NCI-H524 (cell line): ENCODE measurements around the gene PDPR.
"Not testable (repeated sequence)": the region's sequence is repeated elsewhere in the genome, so short reads cannot be mapped to it uniquely, and the experiment has no call there.

Experiments
- DNase-seq, 2 experiments: peaks; one replicate each; lab custom pipeline; 2025; lab: John Stamatoyannopoulos, UW

PDPR gene

GRCh38 chr16:70113982-70114826, at the start of gene PDPR:
Gene PDPR (plus strand): TSS chr16:70114332. CDS start chr16:70120493, 6,161 bp downstream.
- peak; percentile 65 to 91 for DNase-seq

- peak in 1 of 2 experiments; percentile 14 for DNase-seq
Observed at GRCh38 chr16:70064841-70065370, 49.2 kb upstream of the PDPR start.

DNA sequence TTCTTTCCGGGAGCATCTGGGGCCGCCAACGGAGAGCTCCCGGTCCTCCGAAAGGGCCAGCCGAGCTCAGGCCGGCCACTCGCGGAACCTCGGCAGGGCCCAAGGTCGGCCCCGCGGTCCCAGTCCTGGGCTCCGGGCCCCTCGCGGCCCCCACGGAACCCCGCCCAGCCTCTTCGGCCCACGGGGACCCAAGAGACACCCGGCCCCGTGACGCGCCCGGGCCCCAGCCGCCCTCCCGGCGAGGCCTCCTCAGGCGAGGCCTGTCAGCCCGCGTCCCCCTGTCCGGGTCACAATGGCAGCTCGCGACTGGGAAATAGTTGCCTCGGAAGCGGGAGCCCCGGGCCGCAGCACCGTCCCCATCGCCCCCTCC, 48.8 kb upstream of the PDPR start:
- DNase-seq = not testable (repeated sequence)

DNA sequence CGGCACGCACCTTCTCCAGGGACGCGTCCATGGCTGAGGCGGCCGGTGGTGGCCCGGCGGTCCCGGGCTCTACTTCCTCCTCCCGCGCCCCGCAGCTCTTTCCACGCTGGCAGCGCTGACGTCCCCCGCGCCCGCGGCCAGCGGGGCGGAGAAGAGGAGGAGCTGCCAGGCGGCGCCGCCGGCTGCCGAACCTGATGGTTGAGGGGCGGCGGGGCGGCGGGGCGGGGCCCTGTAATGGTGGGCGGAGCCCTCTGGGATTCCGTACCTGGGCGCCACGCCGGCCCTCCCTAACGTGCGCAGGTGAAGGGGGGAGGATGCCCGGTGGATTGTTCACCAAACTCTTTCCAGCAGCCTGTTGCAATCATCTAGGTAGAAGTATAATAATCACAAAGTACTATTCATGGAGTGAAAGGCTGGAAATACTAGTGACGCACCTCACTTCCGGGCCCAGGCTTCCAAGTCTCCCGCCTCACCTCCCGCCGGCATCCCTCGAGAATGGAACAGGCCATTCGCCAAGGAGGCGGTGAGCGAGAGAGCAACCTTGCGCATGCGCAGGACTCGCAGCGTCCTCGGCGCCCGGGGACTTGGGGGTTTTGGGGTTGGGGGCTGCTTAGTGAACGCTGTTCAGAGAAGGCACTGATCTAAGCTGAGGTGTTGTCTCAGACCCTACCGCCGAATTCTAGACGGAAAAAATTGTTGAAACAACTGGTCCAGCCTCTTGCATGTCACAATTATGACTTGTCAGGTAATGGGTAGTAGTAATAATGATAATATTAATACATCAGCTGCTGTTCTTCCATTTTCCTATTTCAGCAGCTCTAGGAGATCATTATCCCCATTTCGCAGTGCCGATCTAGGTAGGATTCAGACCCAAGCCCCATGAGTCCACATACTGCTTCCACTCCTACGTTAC, 48.1 kb upstream of the PDPR start:
- peak; percentile 79 to 89 for DNase-seq

DNA sequence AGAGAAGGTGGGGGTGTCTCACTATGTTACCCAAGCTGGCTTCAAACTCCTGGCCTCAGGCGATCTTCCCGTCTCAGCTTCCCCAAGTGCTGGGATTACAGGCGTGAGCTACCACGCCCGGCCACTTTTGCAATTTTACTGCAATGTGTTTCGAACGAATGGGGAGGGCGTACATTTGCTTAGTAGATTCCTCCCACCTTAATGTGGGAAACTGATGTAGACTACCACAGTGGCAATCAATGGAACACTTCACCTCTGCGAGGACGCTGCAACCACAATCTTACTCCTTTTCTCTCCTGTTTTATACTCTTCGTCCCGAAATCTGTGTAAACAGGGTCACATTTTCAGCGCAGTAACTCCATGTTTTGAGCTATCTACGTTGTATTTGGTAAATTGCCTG, 47.4 kb upstream of the PDPR start:
- DNase-seq = not testable (repeated sequence)

DNA sequence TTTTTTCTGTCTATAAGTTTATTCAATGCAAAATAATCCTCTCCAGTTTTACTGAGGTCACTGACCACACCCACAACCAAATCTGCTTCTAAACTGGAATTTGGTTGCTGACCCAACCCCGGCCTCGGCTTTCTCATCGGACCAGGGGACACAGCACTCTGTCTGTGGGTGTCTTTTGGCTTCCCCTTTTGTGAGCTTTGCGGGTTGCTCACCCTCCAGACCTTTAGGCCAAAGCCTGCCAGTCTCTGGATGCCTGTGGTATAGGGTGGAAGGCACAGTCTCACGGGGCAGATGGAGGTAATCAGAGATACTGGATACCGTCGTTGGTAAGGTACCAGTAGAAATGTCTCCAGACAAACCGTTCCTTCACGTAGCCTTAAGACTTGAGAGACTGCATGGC, 35.1 kb upstream of the PDPR start:
- DNase-seq = not testable (repeated sequence)

DNA sequence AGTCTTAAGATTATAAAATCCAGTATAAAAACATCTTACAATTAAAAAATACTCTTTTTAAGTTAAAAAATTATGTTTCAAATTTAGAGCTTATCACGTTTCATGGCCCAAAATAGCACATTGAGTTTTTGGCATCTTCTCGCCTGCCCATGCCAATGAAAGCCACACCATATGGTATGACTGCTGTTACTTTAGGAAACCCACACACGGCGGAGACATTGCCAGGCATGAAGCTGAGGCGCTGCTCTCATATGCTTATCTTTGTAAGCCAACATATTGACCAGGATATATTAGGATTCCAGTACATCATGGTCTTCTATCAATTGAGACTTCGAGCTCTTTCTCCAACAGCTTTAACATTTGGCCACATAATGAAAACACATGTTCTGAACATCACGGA, 32.9 kb upstream of the PDPR start:
- peak; percentile 21 to 34 for DNase-seq

DNA sequence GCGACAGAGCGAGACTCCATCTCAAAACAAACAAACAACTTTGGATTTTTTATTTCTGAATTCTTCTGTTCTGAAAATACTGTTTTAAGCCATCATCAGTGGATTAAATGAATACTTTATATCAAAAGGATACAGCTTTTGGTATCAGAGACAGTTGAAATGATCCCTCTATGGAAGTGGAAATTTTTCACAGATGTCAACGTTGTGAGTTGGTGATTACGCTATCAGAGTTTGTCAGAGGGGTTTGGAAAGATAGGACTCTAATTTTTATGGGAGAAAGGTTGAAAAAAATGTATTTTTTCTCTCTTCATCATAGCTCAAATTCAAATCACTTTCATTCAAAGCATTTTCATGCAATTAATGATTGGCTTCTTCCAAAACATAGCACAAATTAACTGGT, 30.2 kb upstream of the PDPR start:
- not testable (repeated sequence) for DNase-seq

- DNase-seq = not testable (repeated sequence)
Observed at GRCh38 chr16:70088160-70088559, 26.0 kb upstream of the PDPR start.

GRCh38 chr16:70088877-70089276, 25.3 kb upstream of the PDPR start:
- DNase-seq = not testable (repeated sequence)

- DNase-seq = not testable (repeated sequence)
Observed at GRCh38 chr16:70089289-70089688, 24.8 kb upstream of the PDPR start.

- DNase-seq = not testable (repeated sequence)
Observed at GRCh38 chr16:70091104-70091503, 23.0 kb upstream of the PDPR start.

GRCh38 chr16:70094096-70094495, 20.0 kb upstream of the PDPR start:
- not testable (repeated sequence) for DNase-seq

- DNase-seq = not testable (repeated sequence)
Observed at GRCh38 chr16:70109583-70110279, 4.4 kb upstream of the PDPR start.

DNA sequence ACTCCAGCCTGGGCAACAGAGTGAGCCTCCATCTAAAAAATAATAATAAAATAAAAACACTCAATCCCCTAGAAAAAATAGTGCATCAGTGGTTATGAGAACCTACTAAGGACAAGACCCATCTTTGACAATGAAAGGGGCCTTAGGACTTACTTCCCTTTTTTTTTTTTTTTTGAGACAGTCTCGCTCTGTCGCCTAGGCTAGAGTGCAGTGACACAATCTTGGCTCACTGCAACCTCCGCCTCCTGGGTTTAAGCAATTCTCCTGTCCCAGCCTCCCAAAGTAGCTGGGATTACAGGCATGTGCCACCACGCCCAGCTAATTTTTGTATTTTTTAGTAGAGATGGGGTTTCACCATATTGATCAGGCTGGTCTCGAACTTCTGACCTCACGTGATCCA, 2.0 kb upstream of the PDPR start:
- DNase-seq = not testable (repeated sequence)

DNA sequence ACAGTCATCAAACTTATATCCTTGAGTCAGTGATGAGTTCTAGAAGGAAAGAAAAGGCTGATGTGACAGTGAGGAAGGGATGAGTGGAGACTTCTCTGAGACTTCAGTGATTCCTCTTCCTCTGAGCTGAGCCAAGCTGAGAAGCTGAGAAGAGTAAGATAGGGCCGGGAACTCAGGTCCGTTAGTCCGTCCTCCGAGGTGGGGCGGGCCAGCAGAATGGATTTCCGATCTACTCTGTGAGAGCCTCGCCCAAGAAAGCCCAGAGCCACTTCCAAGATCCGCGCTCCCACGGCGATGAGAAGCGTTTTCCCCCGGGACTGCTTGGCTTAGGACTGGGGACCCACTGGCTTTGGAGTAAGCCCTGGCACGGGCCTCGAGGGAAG, 542 bp upstream of the PDPR start:
- not testable (repeated sequence) for DNase-seq

DNA sequence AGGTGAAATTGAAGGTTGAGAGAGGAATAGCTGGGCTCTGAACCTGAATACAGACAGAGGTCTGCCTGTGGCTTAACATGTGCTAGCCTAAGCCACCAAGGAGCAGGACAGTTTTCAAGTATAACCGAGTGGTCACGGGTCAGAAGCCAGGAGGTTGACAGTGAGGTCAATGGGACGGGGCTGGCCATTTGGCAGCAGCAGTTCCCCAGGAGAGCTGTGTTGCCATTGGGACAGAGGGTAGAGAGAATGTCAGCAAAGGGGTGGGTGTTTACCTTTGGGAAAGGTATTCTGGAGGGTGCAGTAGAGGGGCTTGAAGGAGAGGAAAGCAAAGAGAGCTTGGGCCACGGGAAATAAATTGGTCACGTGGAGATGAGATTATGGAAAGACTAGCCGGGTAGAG, 4.2 kb downstream of the PDPR start:
- DNase-seq = not testable (repeated sequence)

- not testable (repeated sequence) for DNase-seq
Observed at GRCh38 chr16:70118776-70119175, 4.6 kb downstream of the PDPR start.

DNA sequence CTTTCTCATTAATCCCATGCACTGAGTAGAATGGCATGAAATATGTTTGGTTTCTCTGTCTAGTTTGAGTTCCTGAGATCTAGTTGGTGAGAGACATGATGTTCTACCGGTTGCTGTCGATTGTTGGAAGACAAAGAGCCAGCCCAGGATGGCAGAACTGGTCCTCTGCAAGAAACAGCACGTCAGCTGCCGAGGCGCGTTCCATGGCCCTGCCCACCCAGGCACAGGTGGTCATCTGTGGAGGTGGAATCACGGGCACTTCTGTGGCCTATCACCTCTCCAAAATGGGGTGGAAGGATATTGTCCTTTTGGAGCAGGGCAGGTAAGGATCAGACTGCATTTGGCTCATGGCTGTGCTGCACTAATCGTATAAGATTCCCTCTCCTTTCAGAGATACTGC, 6.3 kb downstream of the PDPR start:
- DNase-seq = not testable (repeated sequence)

DNA sequence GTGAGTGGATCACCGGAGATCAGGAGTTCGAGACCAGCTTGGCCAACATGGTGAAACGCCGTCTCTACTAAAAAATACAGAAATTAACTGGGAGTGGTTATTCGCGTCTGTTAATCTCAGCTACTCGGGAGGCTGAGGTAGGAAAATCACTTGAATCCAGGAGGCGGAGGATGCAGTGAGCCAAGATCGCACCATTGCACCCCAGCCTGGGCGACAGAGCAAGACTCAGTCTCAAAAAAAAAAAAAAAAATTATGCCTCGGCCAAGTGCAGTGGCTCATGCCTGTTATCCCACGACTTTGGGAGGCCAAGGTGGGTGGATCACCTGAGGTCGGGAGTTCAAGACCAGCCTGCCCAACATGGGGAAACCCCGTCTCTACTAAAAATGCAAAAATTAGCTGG, 9.7 kb downstream of the PDPR start:
- not testable (repeated sequence) for DNase-seq

DNA sequence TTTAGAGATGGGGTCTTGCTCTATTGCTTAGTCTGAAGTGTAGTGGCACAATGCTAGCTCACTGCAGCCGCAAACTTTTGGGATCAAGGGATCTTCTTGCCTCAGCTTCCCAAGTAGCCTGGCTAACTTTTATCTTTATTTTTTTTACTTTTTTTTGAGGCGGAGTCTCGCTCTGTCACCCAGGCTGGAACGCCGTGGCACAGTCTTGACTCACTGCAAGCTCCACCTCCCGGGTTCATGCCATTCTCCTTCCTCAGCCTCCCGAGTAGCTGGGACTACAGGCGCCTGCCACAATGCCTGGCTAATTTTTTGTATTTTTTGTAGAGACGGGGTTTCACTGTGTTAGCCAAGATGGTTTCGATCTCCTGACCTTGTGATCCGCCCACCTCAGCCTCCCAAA, 12.1 kb downstream of the PDPR start:
- DNase-seq = not testable (repeated sequence)

DNA sequence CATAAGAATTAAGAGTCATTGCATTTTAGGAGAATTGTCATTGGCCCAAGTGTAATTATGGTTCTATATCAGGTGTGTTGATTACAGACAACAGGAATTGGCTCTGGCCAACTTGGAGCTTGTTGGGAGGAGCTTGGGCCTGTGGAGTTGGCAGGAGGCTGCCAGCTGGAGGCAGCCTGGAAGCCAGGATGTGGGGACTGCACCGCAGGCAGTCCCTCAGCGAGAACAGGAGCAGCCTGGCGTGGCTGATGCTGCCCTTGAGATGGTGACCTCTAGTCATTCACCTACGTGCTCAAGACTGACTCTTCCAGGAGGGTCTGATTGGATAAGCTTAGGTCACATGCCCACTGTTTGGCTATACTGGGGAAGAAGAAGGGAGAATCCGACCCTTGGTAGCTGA, 13.6 kb downstream of the PDPR start:
- DNase-seq = not testable (repeated sequence)
